GM18907 (cell line): Measurements from ENCODE around the gene OPHN1.
"Not testable (repeated sequence)": the region's sequence is repeated elsewhere in the genome, so short reads cannot be mapped to it uniquely, and the experiment has no call there.

ENCODE experiments used
- ATAC-seq: cut with Tn5 transposase; IDR thresholded peaks from one replicate; pipeline ENCODE4 v1.9.1; 2021; ENCODE audit warnings: mild to moderate bottlenecking, moderate library complexity; ENCODE audit not compliant: unreplicated experiment

OPHN1 gene

DNA sequence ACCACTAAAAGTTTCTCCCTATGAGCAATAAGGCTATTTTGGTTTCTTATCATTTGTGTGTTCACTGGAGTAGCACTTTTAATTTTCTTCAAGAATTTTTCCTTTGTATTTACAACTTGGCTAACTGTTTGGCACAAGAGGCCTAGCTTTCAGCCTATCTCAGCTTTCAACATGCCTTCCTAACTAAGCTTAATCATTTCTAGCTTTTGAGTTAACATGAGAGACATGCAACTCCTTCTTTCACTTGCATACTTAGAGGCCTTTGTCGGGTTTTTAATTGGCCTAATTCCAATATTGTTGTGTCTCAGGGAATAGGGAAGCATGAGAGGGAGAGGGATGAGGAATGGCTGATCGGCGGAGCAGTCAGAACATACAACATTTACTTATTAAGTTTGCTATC lies 349.8 kb downstream of the OPHN1 start:
- no peak for ATAC-seq

DNA sequence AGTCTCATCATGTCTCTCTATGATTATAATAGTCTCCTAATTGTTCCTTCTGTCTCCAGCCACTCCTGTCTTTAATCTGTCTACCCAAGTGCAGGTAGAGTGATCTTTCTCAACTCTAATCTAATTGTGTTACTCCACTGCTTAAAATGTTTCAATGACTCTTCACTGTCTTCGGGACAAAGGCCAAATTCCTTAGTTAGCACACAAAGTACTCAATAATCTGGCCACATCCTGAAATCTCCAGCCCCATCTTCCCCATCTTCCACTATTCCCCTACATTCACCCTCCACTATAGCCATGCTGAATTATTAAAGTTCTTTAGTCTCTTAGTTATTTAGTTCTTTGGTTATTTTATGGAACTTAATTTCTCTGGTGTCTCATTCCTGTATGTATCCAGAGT lies 353.3 kb downstream of the OPHN1 start:
- ATAC-seq, result no peak

DNA sequence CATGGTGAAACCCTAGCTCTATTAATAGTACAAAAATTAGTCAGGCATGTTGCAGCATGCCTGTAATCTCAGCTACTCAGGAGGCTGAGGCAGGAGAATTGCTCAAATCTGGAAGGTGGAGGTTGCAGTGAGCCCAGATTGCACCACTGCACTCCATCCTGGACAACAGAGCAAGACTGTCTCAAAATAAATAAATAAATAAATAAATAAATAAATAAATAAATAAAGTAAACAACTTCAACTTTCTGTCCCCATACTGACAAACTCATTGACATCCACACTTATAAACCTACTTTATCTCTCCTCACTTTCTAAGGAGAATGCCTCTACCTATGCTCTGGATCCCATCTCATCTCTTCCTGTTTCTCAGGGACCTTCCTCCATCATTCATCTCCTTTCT lies 354.5 kb downstream of the OPHN1 start:
- not testable (repeated sequence) for ATAC-seq

DNA sequence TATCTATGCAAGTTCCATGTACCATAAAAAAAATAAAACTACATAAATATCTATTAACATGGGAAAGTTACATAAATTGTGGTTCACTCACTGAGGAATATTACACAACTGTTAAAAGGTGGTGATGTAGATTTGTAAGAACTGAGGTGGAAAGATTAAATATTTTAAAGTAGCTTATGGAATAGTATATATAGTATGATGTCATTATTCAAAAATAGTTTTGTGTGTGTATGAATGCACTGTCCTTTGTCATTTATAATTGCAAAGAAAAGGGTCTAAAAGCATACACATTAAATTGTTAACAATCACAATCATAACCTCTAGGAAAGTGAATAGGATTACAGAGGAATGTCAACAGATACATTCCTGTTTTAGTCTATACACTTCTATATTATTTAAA lies 355.9 kb downstream of the OPHN1 start:
- no peak for ATAC-seq

DNA sequence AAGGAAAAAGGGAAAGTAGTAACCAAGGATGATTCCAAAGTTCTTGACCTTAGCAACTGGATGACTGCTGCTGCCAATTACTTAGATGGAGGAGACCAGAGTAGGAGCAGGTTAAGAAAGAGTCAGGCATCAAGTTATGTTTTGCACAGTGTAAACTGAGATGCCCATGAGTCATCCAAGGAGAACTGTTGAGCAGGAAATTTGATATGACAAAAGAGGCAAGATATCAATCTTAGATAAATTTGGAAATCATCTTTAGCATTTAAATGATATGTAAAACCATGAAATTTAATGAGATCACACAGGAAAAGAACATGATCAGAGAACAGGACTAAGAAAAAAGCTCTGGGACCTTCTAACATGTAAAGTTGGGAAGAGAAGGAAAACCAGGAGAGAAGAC lies 361.3 kb downstream of the OPHN1 start:
- ATAC-seq, result no peak

DNA sequence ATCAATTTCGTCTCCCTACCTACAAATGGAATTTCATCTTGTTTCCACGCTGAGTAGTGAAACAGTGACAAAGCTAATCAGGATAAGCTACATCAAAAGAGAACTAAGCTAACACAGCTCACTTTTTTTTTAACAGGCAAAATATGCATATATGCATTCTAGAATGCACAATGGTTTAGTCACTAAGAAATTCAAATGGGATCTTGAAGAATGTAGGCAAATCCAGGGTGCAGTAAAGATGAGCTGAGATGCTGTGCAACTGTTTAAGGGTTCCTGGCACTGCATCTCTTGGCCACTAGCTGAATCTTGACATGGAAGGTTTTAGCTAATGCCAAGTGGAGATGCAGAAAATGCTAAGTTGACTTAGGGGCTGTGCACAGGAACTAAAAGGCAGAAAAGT lies 363.2 kb downstream of the OPHN1 start:
- not testable (repeated sequence) for ATAC-seq

DNA sequence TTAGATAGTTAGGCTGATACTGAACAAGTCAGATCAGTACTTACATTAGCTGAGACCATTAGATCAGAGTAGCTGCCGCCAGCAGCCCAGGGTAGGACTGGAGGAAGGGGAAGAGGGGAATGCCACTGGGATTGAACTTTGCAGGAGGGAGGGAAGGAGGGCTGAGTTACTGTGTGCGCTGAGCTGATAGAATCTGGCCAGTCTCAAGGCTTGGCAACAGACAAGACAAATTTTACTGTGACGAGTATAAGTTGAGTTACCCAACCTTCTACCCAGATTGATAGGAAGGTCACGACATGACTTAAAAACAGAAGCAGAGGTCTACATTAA lies 372.1 kb downstream of the OPHN1 start:
- ATAC-seq, result no peak

DNA sequence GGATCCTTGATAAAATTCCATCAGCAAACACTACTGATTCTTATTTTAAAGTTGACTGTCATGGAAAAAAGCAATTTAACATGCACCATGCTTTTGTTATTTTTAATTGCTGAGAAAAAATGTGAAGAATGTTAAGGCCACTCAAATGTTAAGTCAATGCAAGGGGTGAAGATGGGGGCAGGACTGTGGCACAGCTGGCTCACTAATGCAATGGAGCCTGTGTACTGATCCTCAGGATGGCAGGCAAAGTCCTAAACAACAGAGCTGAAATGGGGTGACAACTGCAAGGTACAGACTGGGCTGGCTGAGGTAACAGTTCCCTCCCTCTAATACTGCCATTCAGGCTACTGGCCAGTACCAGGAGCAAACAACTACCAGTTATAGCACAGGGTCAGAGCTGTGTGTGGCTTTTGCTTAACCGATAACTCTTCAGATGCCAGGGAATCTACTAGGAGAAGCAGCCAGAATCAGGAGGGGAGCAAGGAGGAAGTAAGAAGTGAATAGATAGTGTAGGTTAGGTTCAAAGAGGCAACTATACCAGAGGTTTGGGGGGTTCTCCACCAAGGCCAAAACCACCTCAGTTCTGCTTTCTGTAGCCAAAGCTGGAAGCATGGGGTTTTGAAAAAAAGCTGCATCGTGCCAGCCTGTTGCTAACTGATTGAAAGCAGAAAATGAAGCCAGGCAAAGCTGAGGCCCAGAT lies 372.6 kb downstream of the OPHN1 start:
- no peak for ATAC-seq

DNA sequence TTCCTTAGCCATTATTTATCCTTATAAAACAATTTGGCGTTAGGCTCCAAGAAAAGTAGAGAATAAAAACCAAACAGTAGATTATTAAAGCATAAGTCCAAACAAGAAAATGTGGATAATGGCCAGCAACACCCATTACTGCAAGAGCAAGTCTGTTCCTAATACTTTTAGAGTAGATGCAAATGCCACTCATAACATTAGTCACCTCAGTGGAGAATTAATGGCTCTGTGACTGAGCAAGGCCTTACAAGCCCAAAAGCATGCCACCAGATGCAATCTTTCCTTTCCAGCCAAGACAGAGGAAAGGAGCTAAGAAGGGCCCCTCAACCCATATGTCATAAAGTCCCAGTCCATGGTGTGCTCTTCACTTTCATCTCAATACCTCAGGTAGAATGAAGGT lies 373.8 kb downstream of the OPHN1 start:
- no peak for ATAC-seq

DNA sequence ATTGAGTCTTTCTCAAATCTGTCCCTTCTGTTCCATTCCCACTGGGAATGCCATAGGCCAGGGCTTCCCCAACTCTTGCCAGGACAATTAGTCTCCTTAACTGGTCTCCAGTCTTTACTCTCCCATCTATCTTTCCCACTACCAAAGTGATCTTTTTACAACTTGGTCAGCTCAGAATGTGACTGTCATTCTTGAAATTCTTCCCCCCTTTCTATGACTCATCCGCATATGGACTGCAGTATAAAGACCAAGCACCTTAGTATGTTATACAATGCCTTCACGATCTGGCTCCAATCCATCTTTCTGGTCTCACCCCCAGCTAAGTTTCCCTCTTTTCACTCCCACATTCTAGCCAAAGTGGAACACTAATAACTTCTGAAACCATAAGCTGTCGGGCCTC lies 383.8 kb downstream of the OPHN1 start:
- no peak for ATAC-seq

DNA sequence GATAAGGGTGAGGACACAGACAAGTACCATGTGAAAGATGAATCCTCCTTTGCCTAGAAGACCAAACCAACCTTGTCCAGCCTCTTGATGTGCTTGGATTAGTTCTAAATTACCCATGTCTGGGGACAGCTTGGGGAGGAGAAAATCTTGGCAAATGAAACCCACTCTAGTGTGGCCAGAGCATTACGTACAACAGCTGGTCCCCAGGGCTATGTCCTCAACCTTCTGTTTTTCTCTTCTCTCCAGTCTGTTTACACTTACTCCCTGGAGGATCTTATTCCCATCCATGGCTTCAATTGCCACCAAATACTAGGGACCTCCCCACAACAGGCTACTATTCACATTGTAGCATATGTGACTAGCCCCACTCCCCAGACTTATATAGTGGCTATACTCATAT lies 384.5 kb downstream of the OPHN1 start:
- ATAC-seq, result no peak

DNA sequence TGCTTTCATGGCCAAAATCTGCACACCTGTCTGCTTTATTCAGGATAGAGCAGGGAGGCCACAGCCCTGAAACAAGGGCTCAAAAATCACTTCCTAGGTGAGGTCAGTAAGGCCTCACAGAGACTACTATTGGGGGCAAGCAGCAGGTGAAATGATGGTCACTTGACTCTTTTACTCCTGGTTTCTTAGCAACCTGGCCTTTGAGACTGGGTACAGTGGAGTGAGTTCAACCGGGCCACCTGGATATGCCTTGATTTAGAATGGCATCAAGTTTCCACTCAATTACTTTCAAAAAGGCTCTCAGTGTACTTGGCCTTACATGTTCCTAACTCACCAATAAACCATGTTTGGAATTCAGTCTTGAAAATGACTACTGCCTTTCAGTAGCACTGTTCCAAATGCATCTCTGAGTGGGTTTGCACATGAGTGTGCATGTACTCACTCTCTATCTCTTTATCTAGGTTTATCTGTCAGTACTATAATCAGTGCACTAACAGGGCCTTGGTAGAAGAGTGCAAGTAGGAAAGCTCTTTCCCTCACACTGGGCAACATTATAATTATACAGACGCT lies 388.2 kb downstream of the OPHN1 start:
- ATAC-seq, result no peak

DNA sequence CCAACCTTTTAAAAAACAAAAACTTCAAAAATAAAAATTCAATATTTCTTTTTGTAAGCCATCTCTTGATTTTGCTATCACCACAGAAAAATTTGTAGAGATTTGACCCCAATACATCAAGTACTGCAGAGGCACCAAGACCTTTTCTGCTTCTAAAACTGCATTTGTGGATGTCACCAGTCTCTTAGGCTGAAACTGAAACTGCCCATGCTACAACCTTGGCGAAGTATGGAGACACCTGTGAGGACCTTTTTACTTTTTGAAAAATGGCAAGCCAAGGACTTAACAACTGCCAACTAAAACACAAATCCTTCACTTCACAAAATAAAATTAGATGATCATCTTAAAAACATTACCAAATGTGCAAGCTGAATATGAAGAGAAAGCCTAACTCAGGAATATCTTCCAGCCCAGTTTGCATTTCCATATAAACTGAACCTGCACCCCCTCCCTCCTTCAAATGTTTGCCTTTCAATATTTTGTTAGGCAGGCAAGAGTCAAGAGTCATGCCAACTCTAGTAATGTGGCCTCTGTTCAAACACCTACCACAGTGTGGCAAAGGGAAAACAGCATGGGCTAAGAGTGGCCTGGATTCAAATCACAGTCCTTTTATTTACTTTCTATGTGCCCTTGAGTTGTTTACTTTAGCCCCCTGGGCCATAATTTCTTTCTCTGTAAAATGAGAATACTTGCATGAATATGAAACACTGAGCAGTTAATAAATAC lies 389.4 kb downstream of the OPHN1 start:
- ATAC-seq, result no peak

DNA sequence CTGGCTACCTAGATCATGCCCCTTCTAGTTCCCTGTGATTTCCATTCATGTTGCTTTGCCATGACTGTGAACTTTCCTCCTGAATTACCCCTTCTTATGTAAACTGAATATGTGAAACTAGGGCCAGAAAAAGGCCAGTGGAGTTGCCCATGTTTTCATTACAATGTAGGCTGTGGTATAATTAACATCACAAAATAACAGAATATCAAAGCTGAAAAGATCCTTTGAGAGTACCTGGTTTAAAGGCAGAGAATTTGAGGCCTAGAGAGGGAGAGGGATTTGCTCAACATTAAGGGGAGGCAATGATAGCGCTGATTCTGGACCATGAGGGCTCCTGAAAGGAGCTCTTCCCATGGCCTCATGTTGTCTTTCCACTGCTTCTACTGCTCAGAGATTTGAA lies 392.2 kb downstream of the OPHN1 start:
- ATAC-seq, result no peak

DNA sequence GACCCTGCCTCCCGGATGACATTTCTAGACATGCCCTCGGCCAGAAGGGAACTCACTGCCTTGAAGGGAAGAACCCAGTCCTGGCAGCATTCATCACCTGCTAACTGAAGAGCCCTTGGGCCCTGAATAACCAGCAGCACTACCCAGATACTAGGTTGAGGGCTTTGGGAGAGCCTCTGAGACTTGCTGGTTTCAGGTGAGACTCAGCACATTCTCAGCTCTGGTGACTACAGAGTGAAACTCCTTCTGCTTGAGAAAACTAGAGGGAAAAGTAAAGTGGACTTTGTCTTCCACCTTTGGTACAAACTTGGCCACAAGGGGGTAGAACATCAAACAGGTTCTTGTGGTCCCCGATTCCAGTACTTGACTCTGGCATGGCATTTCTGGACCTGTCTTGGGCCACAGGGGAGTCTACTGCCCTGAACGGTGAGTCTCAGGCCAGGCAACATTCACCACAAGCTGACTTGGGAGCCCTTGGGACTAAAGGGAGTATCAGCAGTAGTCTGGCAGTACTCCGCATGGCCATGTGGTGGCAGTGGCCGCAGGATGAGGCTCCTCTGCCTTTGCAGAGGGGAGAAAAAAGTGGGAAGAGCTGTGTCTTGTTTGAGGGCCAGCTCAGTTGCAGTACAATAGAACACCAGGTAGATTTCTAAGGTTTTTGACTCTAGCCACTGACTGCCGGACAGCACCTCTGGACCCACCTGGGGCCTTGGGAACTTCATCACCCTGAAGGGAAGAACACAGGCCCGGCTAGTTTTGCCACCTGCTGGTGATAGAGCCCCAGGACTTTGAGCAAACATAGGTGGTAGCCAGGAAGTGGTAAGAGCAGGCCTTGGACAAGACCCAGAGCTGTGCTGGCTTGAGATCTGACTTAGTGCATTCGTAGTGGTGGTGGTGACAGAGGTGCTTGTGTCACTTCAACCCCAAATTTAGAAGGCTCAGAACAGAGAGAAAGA lies 414.8 kb downstream of the OPHN1 start:
- no peak for ATAC-seq

DNA sequence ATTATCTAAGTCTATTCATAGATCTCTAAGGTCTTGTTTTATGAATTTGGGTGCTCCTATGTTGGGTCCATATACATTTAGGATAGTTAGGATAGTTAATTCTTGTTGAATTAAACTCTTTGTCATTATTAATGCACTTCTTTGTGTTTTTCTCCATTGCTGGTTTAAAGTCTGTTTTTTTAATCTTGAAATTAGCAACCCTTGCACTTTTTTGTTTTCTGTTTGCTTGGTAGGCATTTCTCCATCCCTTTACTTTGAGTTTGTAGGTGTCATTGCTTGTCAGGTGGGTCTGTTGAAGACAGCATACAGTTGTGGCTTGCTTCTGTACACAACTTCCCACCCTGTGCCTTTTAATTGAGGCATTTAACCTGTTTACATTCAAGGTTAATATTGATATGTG lies 434.8 kb downstream of the OPHN1 start:
- no peak for ATAC-seq
